ENCODE measurements around the gene CSNK1D. TPM values are rescaled to one million over a fixed set of nuclear protein-coding genes. Genes with fewer than 3 reads are reported as not detected.

The CSNK1D gene
- total RNA-seq, 1 experiment from 2014 or later = 157 TPM

GRCh38 chr17:82246365-82247181 lies 26.9 kb downstream of the CSNK1D start:
- DNase-seq = peak; percentile 53
- BruUV-seq (replicated peaks) = no TSS peak
- TF ChIP-seq, protein P1, sequence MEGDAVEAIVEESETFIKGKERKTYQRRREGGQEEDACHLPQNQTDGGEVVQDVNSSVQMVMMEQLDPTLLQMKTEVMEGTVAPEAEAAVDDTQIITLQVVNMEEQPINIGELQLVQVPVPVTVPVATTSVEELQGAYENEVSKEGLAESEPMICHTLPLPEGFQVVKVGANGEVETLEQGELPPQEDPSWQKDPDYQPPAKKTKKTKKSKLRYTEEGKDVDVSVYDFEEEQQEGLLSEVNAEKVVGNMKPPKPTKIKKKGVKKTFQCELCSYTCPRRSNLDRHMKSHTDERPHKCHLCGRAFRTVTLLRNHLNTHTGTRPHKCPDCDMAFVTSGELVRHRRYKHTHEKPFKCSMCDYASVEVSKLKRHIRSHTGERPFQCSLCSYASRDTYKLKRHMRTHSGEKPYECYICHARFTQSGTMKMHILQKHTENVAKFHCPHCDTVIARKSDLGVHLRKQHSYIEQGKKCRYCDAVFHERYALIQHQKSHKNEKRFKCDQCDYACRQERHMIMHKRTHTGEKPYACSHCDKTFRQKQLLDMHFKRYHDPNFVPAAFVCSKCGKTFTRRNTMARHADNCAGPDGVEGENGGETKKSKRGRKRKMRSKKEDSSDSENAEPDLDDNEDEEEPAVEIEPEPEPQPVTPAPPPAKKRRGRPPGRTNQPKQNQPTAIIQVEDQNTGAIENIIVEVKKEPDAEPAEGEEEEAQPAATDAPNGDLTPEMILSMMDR (IDR thresholded peaks at IDR 0.05; ENCODE audit: unreplicated experiment) = no peak
- Mint-ChIP-seq H3K4me1 (ENCODE audit: low read depth, unreplicated experiment) (peaks cover 46% of the 10 kb centered on the region), H3K27ac (ENCODE audit: unreplicated experiment) (peak overlapping the region; percentile 77), H3K9me3 (ENCODE audit: low read depth, unreplicated experiment) (no peaks in the 10 kb centered on the region), H3K4me3 (ENCODE audit: low read depth, unreplicated experiment) (no peak overlapping the region), H3K27me3 (ENCODE audit: unreplicated experiment) (no peaks in the 10 kb centered on the region), H3K36me3 (ENCODE audit: insufficient read depth, unreplicated experiment) (peaks cover 92% of the 10 kb centered on the region)
- intact Hi-C loops (cut with micrococcal nuclease; ENCODE audit: unreplicated experiment) = loop anchor here (10.0 kb wide), 2 partner anchors 48 to 78 kb away; no protein-coding TSS in a partner anchor
- CTCF ChIA-PET = interaction anchor here (0.6 to 1.7 kb wide), 4 partner anchors 10 to 164 kb away, joined by 3 to 4 read pairs (median 3); no protein-coding TSS in a partner anchor

- peak overlapping the region; percentile 77 for H3K27ac Mint-ChIP-seq (ENCODE audit: unreplicated experiment)
Observed at GRCh38 chr17:82246040-82246364, 27.5 kb downstream of the CSNK1D start.

GRCh38 chr17:82245134-82246039 lies 28.1 kb downstream of the CSNK1D start:
- peaks cover 95% of the 10 kb centered on the region for H3K36me3 Mint-ChIP-seq (ENCODE audit: insufficient read depth, unreplicated experiment)
- CTCF ChIA-PET = interaction anchor here (0.6 kb wide), 1 partner anchor 59 kb away, joined by 6 read pairs; no protein-coding TSS in a partner anchor
- no TSS peak for BruUV-seq (replicated peaks)

More at GRCh38 chr17:82246040-82246364, 27.5 kb downstream of the CSNK1D start:
- H3K27me3 Mint-ChIP-seq (ENCODE audit: unreplicated experiment) = no peaks in the 10 kb centered on the region
- BruUV-seq (replicated peaks) = no TSS peak
- CTCF ChIA-PET = no interaction called here
- intact Hi-C loops (cut with micrococcal nuclease; ENCODE audit: unreplicated experiment) = loop anchor here (10.0 kb wide), 2 partner anchors 49 to 79 kb away; no protein-coding TSS in a partner anchor
- peaks cover 46% of the 10 kb centered on the region for H3K4me1 Mint-ChIP-seq (ENCODE audit: low read depth, unreplicated experiment)
- no peak for DNase-seq
- H3K9me3 Mint-ChIP-seq (ENCODE audit: low read depth, unreplicated experiment) = no peaks in the 10 kb centered on the region
- no peak overlapping the region for H3K4me3 Mint-ChIP-seq (ENCODE audit: low read depth, unreplicated experiment)
- peaks cover 92% of the 10 kb centered on the region for H3K36me3 Mint-ChIP-seq (ENCODE audit: insufficient read depth, unreplicated experiment)
- TF ChIP-seq, protein P1 (IDR thresholded peaks at IDR 0.05; ENCODE audit: unreplicated experiment) = no peak

More at GRCh38 chr17:82245134-82246039, 28.1 kb downstream of the CSNK1D start:
- H3K27me3 Mint-ChIP-seq (ENCODE audit: unreplicated experiment) = no peaks in the 10 kb centered on the region
- peaks cover 46% of the 10 kb centered on the region for H3K4me1 Mint-ChIP-seq (ENCODE audit: low read depth, unreplicated experiment)
- no peaks in the 10 kb centered on the region for H3K9me3 Mint-ChIP-seq (ENCODE audit: low read depth, unreplicated experiment)
- TF ChIP-seq, protein P1 (IDR thresholded peaks at IDR 0.05; ENCODE audit: unreplicated experiment) = no peak
- H3K27ac Mint-ChIP-seq (ENCODE audit: unreplicated experiment) = peak overlapping the region; percentile 82
- H3K4me3 Mint-ChIP-seq (ENCODE audit: low read depth, unreplicated experiment) = no peak overlapping the region
- intact Hi-C loops (cut with micrococcal nuclease; ENCODE audit: unreplicated experiment) = loop anchor here (10.0 kb wide), 2 partner anchors 49 to 79 kb away; no protein-coding TSS in a partner anchor
- no peak for DNase-seq
